PC-3 (cell line): ENCODE measurements around the gene ULK4. TPM values are rescaled to one million over a fixed set of nuclear protein-coding genes. Genes with fewer than 3 reads are reported as not detected.

ENCODE experiments used
- ATAC-seq: fragments of 200-7000 bp; cut with Tn5 transposase; 2 replicates; pipeline ENCODE4 v1.9.1; 2020; ENCODE audit warnings: mild to moderate bottlenecking, moderate library complexity
- BruUV-seq: library from RNA; stranded (reverse); fragments of 400-500 nt; replicated peaks from 2 replicates; lab custom pipeline; 2021; lab: Mats Ljungman, UMichigan
- CTCF ChIA-PET: fragments of 300-600 bp; sonication (Branson Sonifier 250); formaldehyde crosslinking; loops from one replicate; lab custom pipeline; 2022; ENCODE audit warnings: antibody characterized with exemption; lab: Charles Lee
- POLR2A ChIA-PET: fragments of 300-600 bp; sonication (Branson Sonifier 250); formaldehyde crosslinking; loops from one replicate; lab custom pipeline; 2022; ENCODE audit warnings: antibody characterized with exemption; ENCODE audit not compliant: unreplicated experiment; lab: Charles Lee
- DNase-seq: peaks from one replicate; pipeline ENCODE4 v3.0.0-alpha.2; 2015
- H2AFZ ChIP-seq: fragments of 300-600 bp; sonication (generic); 2 replicates; pipeline ENCODE4 v1.6.0; 2016; ENCODE audit warnings: antibody characterized with exemption, low read length
- H3F3A ChIP-seq: fragments of 300-600 bp; sonication (generic); one replicate; pipeline ENCODE4 v1.6.0; 2017; ENCODE audit warnings: antibody characterized with exemption, low read length, control low read depth, mild to moderate bottlenecking; ENCODE audit not compliant: unreplicated experiment
- H3K27ac ChIP-seq: fragments of 300-600 bp; sonication (generic); 2 replicates; pipeline ENCODE4 v1.5.1; 2016; ENCODE audit warnings: mild to moderate bottlenecking, low read length
- H3K27me3 ChIP-seq: fragments of 300-600 bp; sonication (generic); 2 replicates; pipeline ENCODE4 v1.6.1; 2016; ENCODE audit warnings: low read length, mixed read lengths
- H3K36me3 ChIP-seq: fragments of 300-600 bp; sonication (generic); 2 replicates; pipeline ENCODE4 v1.6.1; 2016; ENCODE audit warnings: low read depth, mixed run types, low read length, mixed read lengths
- H3K4me1 ChIP-seq: fragments of 300-600 bp; sonication (generic); 2 replicates; pipeline ENCODE4 v1.5.1; 2016; ENCODE audit warnings: low read length; ENCODE audit not compliant: insufficient read depth
- H3K4me2 ChIP-seq: fragments of 300-600 bp; sonication (generic); 2 replicates; pipeline ENCODE4 v1.6.0; 2016; ENCODE audit warnings: low read length
- H3K4me3 ChIP-seq: fragments of 300-600 bp; sonication (generic); 2 replicates; pipeline ENCODE4 v1.5.1; 2016; ENCODE audit warnings: mild to moderate bottlenecking, low read length, mixed read lengths
- H3K79me2 ChIP-seq: fragments of 300-600 bp; sonication (generic); 2 replicates; pipeline ENCODE4 v1.6.1; 2017; ENCODE audit warnings: low read length, mixed read lengths
- H3K9ac ChIP-seq: fragments of 300-600 bp; sonication (generic); 2 replicates; pipeline ENCODE4 v1.6.0; 2016; ENCODE audit warnings: mild to moderate bottlenecking, low read length
- H3K9me2 ChIP-seq: fragments of 300-600 bp; sonication (generic); replicated peaks from 2 replicates; pipeline ENCODE4 v1.6.1; 2016; ENCODE audit warnings: mixed run types, low read length, mixed read lengths
- H3K9me3 ChIP-seq: fragments of 300-600 bp; sonication (generic); 2 replicates; pipeline ENCODE4 v1.6.1; 2016; ENCODE audit warnings: low read length, mixed read lengths
- H4K20me1 ChIP-seq: fragments of 300-600 bp; sonication (generic); 2 replicates; pipeline ENCODE4 v1.6.1; 2016; ENCODE audit warnings: low read length, mixed read lengths
- CTCF ChIP-seq: fragments of 300-600 bp; sonication (generic); conservative IDR thresholded peaks from 2 replicates; pipeline ENCODE4 v1.5.1; 2017; ENCODE audit warnings: antibody characterized with exemption, low read depth, mild to moderate bottlenecking, low read length
- EZH2 ChIP-seq: fragments of 300-600 bp; sonication (generic); IDR thresholded peaks from one replicate; pipeline ENCODE4 v1.6.1; 2017; ENCODE audit warnings: antibody characterized with exemption, mild to moderate bottlenecking, low read length; ENCODE audit not compliant: unreplicated experiment
- EZH2phosphoT487 ChIP-seq: fragments of 300-600 bp; sonication (generic); IDR thresholded peaks from 2 replicates; pipeline ENCODE4 v1.6.1; 2018; ENCODE audit warnings: mild to moderate bottlenecking, antibody characterized with exemption, low read length, borderline replicate concordance
- intact Hi-C: fragments of 100-400 bp; cut with micrococcal nuclease; formaldehyde crosslinking; loops from 2 replicates; pipeline ENCODE4 v1.9.0; 2023
- total RNA-seq: library from RNA; depleted of rRNA; stranded (reverse); fragments of >200 nt; gene quantifications from 2 replicates; pipeline ENCODE4 v1.2.3, GENCODE V29; 2014

ULK4 gene
- total RNA-seq, 1 experiment from 2014 or later = 4.8 TPM

- Histone ChIP-seq H3F3A (no peaks in the 10 kb centered on the region), H2AFZ (no peak overlapping the region), H4K20me1 (no peaks in the 10 kb centered on the region), H3K9me2 (no peaks in the 10 kb centered on the region), H3K4me1 (no peaks in the 10 kb centered on the region), H3K4me3 (no peak overlapping the region), H3K4me2 (no peak overlapping the region), H3K36me3 (no peaks in the 10 kb centered on the region), H3K9me3 (no peaks in the 10 kb centered on the region), H3K27ac (no peak overlapping the region), H3K79me2 (no peaks in the 10 kb centered on the region), H3K9ac (no peak overlapping the region), H3K27me3 (no peaks in the 10 kb centered on the region)
- no peak for DNase-seq
- intact Hi-C loops = no loop called here
- BruUV-seq = no TSS peak
- TF ChIP-seq EZH2 = no peak
- no peak for TF ChIP-seq CTCF
- no peak for TF ChIP-seq EZH2phosphoT487
- ChIA-PET POLR2A (no interaction called here), CTCF (no interaction called here)
- no peak for ATAC-seq
Measured at GRCh38 chr3:41526995-41527573, 434.8 kb downstream of the ULK4 start.

GRCh38 chr3:41525303-41526064 lies 436.4 kb downstream of the ULK4 start:
- POLR2A ChIA-PET = no interaction called here

More at GRCh38 chr3:41525303-41526064, 436.4 kb downstream of the ULK4 start:
- no peaks in the 10 kb centered on the region for H3K4me1 ChIP-seq
- DNase-seq (no peak), ATAC-seq (no peak)
- intact Hi-C loops = no loop called here
- no peaks in the 10 kb centered on the region for H3K9me3 ChIP-seq
- H3K4me2 ChIP-seq = no peak overlapping the region
- no peaks in the 10 kb centered on the region for H3F3A ChIP-seq
- BruUV-seq = no TSS peak
- no peak overlapping the region for H2AFZ ChIP-seq
- no peaks in the 10 kb centered on the region for H3K9me2 ChIP-seq
- no peak for TF ChIP-seq EZH2phosphoT487
- TF ChIP-seq EZH2 = no peak
- TF ChIP-seq CTCF = no peak
- no peak overlapping the region for H3K4me3 ChIP-seq
- H3K79me2 ChIP-seq = no peaks in the 10 kb centered on the region
- no peaks in the 10 kb centered on the region for H4K20me1 ChIP-seq
- H3K27ac ChIP-seq = no peak overlapping the region
- no peak overlapping the region for H3K9ac ChIP-seq
- H3K27me3 ChIP-seq = no peaks in the 10 kb centered on the region
- CTCF ChIA-PET = no interaction called here
- H3K36me3 ChIP-seq = no peaks in the 10 kb centered on the region
